Measurements from ENCODE around the gene PPP2R3C.

DNA sequence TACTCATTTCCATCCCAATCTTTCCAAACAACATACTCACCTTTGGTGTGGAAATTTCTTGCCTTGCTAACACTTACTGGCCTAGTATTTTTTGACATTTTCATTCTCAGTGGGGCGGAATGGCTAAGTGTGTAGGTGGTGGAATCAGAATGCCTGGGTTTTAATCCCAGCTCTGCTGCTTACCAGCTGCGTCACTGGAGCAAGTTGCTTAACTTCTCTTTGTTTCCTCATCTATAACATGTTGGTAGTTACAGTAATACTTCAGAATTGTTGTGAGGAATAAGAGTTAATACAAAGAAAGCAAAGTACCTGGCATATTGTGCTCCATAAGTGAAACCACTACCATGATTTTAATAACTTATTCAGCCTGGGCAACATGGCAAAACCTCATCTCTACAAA, 78.7 kb downstream of the PPP2R3C start:
- TF ChIP-seq POLR2AphosphoS5 (IDR thresholded peaks at IDR 0.05; ENCODE audit: low read depth, low read length) (no peak), POLR2A (IDR thresholded peaks at IDR 0.05; ENCODE audit: low read depth, low read length) (no peak), TAF1 (IDR thresholded peaks at IDR 0.05; ENCODE audit: borderline replicate concordance, low read depth, low read length) (no peak)

Measured in GM12892 (cell line).